H1 (cell line): ENCODE results near the gene SLC38A2. TPM values are rescaled to one million over a fixed set of nuclear protein-coding genes. Genes with fewer than 3 reads are reported as not detected.
A peak's percentile ranks its signal among the peaks of the same experiment; 100 is the strongest.

Experiments
- CTCF ChIA-PET: fragments of 300-600 bp; sonication (Branson Sonifier 250); formaldehyde crosslinking; loops from one replicate; lab custom pipeline; 2021; ENCODE audit not compliant: partially characterized antibody; lab: Charles Lee
- POLR2A ChIA-PET: fragments of 300-600 bp; sonication (Branson Sonifier 250); formaldehyde crosslinking; loops from one replicate; lab custom pipeline; 2021; ENCODE audit warnings: inconsistent platforms; ENCODE audit not compliant: partially characterized antibody; lab: Charles Lee
- DNase-seq, 2 experiments: peaks; one replicate each; pipeline versions ENCODE4 v3.0.0 to v3.0.0-alpha.2; 2010 to 2022; ENCODE audit warnings: low spot score in 2 of 2, low read depth in 1 of 2, mixed read lengths in 1 of 2
- FAIRE-seq: peaks from 2 replicates; lab custom pipeline; 2011; peaks lifted over from hg19 to GRCh38; lab: Jason Lieb, UNC
- H2AFZ ChIP-seq: 2 replicates; pipeline ENCODE4 v1.8.1; 2012; ENCODE audit warnings: low read length, inconsistent platforms
- H2AK5ac ChIP-seq: 2 replicates; pipeline ENCODE4 v1.6.1; 2013; ENCODE audit warnings: low read depth, low read length
- H2BK120ac ChIP-seq: replicated peaks from 2 replicates; pipeline ENCODE3; 2013; ENCODE audit warnings: low read depth, low read length, inconsistent platforms
- H2BK12ac ChIP-seq: 2 replicates; pipeline ENCODE4 v1.6.1; 2013; ENCODE audit warnings: low read depth, low read length
- H2BK15ac ChIP-seq: 2 replicates; pipeline ENCODE4 v1.6.1; 2013; ENCODE audit warnings: low read length
- H2BK20ac ChIP-seq: 2 replicates; pipeline ENCODE4 v1.6.1; 2013; ENCODE audit warnings: low read length
- H2BK5ac ChIP-seq: 2 replicates; pipeline ENCODE4 v1.6.1; 2013; ENCODE audit warnings: low read depth, low read length
- H3K14ac ChIP-seq: 2 replicates; pipeline ENCODE4 v1.6.1; 2013; ENCODE audit warnings: inconsistent platforms; ENCODE audit not compliant: insufficient read length
- H3K18ac ChIP-seq: 2 replicates; pipeline ENCODE4 v1.6.1; 2013; ENCODE audit warnings: low read length; ENCODE audit errors: extremely low read depth
- H3K23ac ChIP-seq: 2 replicates; pipeline ENCODE4 v1.6.1; 2013; ENCODE audit warnings: inconsistent platforms; ENCODE audit not compliant: insufficient read length
- H3K23me2 ChIP-seq: 2 replicates; pipeline ENCODE4 v1.6.1; 2013; ENCODE audit warnings: low read depth, low read length
- H3K27ac ChIP-seq: 2 replicates; pipeline ENCODE4 v1.6.1; 2011; ENCODE audit warnings: low read depth, low read length, inconsistent platforms
- H3K27me3 ChIP-seq, 4 experiments: replicated peaks in 1 of 4; 1 replicate in 1 of 4; 2 replicates in 3 of 4; pipeline versions ENCODE4 v1.6.1 to v1.8.1; 2011 to 2013; ENCODE audit warnings: low read length in 3 of 4, mild to moderate bottlenecking in 3 of 4, inconsistent platforms in 2 of 4, mixed read lengths in 2 of 4, moderate library complexity in 1 of 4; ENCODE audit not compliant: control insufficient read depth in 3 of 4, insufficient read depth in 3 of 4; ENCODE audit errors: extremely low read depth in 1 of 4
- H3K36me3 ChIP-seq, 4 experiments: 2 replicates each; pipeline versions ENCODE4 v1.6.1 to v1.8.1; 2011 to 2013; ENCODE audit warnings: mild to moderate bottlenecking in 4 of 4, low read length in 3 of 4, moderate library complexity in 2 of 4, control low read depth in 1 of 4, inconsistent platforms in 1 of 4; ENCODE audit not compliant: insufficient read depth in 4 of 4, control insufficient read depth in 2 of 4
- H3K4ac ChIP-seq: replicated peaks from 2 replicates; pipeline ENCODE3; 2013; ENCODE audit warnings: low read length, low read depth, mixed read lengths, inconsistent platforms; ENCODE audit not compliant: insufficient read length
- H3K4me1 ChIP-seq, 4 experiments: replicated peaks in 1 of 4; 1 replicate in 1 of 4; 2 replicates in 3 of 4; pipeline versions ENCODE4 v1.6.1 to v1.8.1; 2011 to 2013; ENCODE audit warnings: low read length in 3 of 4, inconsistent platforms in 2 of 4, mixed read lengths in 1 of 4; ENCODE audit not compliant: insufficient read depth in 4 of 4, control insufficient read depth in 3 of 4
- H3K4me2 ChIP-seq, 2 experiments: 2 replicates each; pipeline versions ENCODE4 v1.6.1 to v1.8.1; 2011 to 2013; ENCODE audit warnings: low read depth in 2 of 2, low read length in 2 of 2, control low read depth in 1 of 2, inconsistent platforms in 1 of 2, mild to moderate bottlenecking in 1 of 2; ENCODE audit not compliant: insufficient read depth in 1 of 2
- H3K4me3 ChIP-seq, 4 experiments: fragments of 200-600, 300-600 bp in 1 of 4; sonication (generic), shearing (Covaris generic), sonication (Bioruptor Twin) in 1 of 4; 2 replicates each; pipeline versions ENCODE4 v1.5.1 to v1.8.1; 2011 to 2016; ENCODE audit warnings: low read length in 4 of 4, low read depth in 3 of 4, control low read depth in 2 of 4, inconsistent platforms in 2 of 4, mild to moderate bottlenecking in 2 of 4, mixed read lengths in 1 of 4, moderate library complexity in 1 of 4; ENCODE audit not compliant: insufficient read depth in 2 of 4; ENCODE audit errors: extremely low read depth in 1 of 4
- H3K56ac ChIP-seq: replicated peaks from 2 replicates; pipeline ENCODE3; 2013; ENCODE audit warnings: low read depth, mild to moderate bottlenecking, mixed read lengths, low read length, inconsistent platforms; ENCODE audit not compliant: insufficient read length
- H3K79me1 ChIP-seq: 2 replicates; pipeline ENCODE4 v1.6.1; 2013; ENCODE audit warnings: low read depth, low read length, control low read depth
- H3K79me2 ChIP-seq, 2 experiments: 2 replicates each; pipeline versions ENCODE4 v1.6.1 to v1.8.1; 2012 to 2013; ENCODE audit warnings: low read length in 2 of 2, mild to moderate bottlenecking in 2 of 2, inconsistent platforms in 1 of 2; ENCODE audit not compliant: insufficient read depth in 2 of 2, control insufficient read depth in 1 of 2
- H3K9ac ChIP-seq, 4 experiments: replicated peaks in 1 of 4; 1 replicate in 1 of 4; 2 replicates in 3 of 4; pipeline versions ENCODE4 v1.6.1 to v1.8.1; 2011 to 2013; ENCODE audit warnings: low read depth in 3 of 4, low read length in 3 of 4, control low read depth in 2 of 4, mild to moderate bottlenecking in 2 of 4, moderate library complexity in 2 of 4, inconsistent platforms in 1 of 4; ENCODE audit errors: extremely low read depth in 1 of 4
- H3K9me3 ChIP-seq, 2 experiments: 2 replicates each; pipeline versions ENCODE4 v1.6.1 to v1.8.1; 2012 to 2013; ENCODE audit warnings: mild to moderate bottlenecking in 2 of 2, moderate library complexity in 2 of 2, control low read depth in 1 of 2, inconsistent platforms in 1 of 2, low read depth in 1 of 2, low read length in 1 of 2, mixed read lengths in 1 of 2; ENCODE audit not compliant: insufficient read depth in 2 of 2
- H4K20me1 ChIP-seq, 2 experiments: replicated peaks in 1 of 2; 2 replicates each; pipeline versions ENCODE3 to v1.8.1; 2011 to 2013; ENCODE audit warnings: inconsistent platforms in 2 of 2, low read length in 2 of 2, mild to moderate bottlenecking in 1 of 2; ENCODE audit not compliant: insufficient read depth in 2 of 2, control insufficient read depth in 1 of 2
- H4K5ac ChIP-seq: 2 replicates; pipeline ENCODE4 v1.6.1; 2013; ENCODE audit warnings: low read length, low read depth, mixed read lengths, inconsistent platforms; ENCODE audit not compliant: insufficient read length
- H4K8ac ChIP-seq: 2 replicates; pipeline ENCODE4 v1.8.0; 2013; ENCODE audit warnings: mild to moderate bottlenecking, moderate library complexity, low read length, inconsistent platforms; ENCODE audit not compliant: insufficient read depth; ENCODE audit errors: extremely low read depth
- H4K91ac ChIP-seq: replicated peaks from 2 replicates; pipeline ENCODE3; 2013; ENCODE audit warnings: low read length, mixed read lengths, inconsistent platforms; ENCODE audit not compliant: insufficient read length
- CBX5 ChIP-seq: fragments of 300-800, 300-1000 bp; sonication (generic); IDR thresholded peaks from 2 replicates; pipeline ENCODE4 v1.7.1; 2016; ENCODE audit warnings: antibody characterized with exemption, low read length, low read depth
- CHD1 ChIP-seq: IDR thresholded peaks from 2 replicates; pipeline ENCODE4 v1.6.1; 2012; ENCODE audit warnings: low read depth, low read length, improper control_type of control experiment
- POLR2A ChIP-seq, 2 experiments: IDR thresholded peaks; 1 replicate in 1 of 2; 2 replicates in 1 of 2; pipeline ENCODE4 v1.6.1; 2011; ENCODE audit warnings: low read depth in 2 of 2, low read length in 2 of 2, mild to moderate bottlenecking in 2 of 2; ENCODE audit errors: control extremely low read depth in 1 of 2
- SRF ChIP-seq: IDR thresholded peaks from 2 replicates; pipeline ENCODE4 v1.6.1; 2011; ENCODE audit warnings: mild to moderate bottlenecking, low read depth, low read length, moderate library complexity
- TCF12 ChIP-seq: IDR thresholded peaks from 2 replicates; pipeline ENCODE4 v1.6.1; 2011; ENCODE audit warnings: low read depth, mild to moderate bottlenecking, low read length
- WGBS, 2 experiments: shearing (Covaris generic) in 1 of 2; methylation state at CpG; one replicate each; pipeline versions ENCODE4 v1.1.6 to v1.1.7; 2013 to 2015; ENCODE audit warnings: low lambda C conversion rate in 2 of 2, mixed read lengths in 2 of 2, inconsistent platforms in 1 of 2, low coverage in 1 of 2, missing lambda C conversion rate in 1 of 2; ENCODE audit not compliant: insufficient replicate concordance in 2 of 2, insufficient coverage in 1 of 2, insufficient read length in 1 of 2; ENCODE audit errors: extremely low coverage in 1 of 2, missing lambda C conversion rate in 1 of 2; 5-methylcytosine and 5-hydroxymethylcytosine counted together
- polyA plus RNA-seq, 7 experiments: library from polyadenylated mRNA; depleted of rRNA in 3 of 7; stranded (reverse) in 5 of 7; unstranded in 2 of 7; fragments of >200 nt in 5 of 7; fragments of 200-250 nt in 2 of 7; gene quantifications; 1 replicate in 5 of 7; 2 replicates in 1 of 7; 4 replicates in 1 of 7; pipeline versions ENCODE4 v1.2.1 to v1.2.3, GENCODE V29; 2011 to 2013; ENCODE audit warnings: missing spikeins in 2 of 7, mixed read lengths in 2 of 7
- total RNA-seq: library from RNA; stranded (reverse); fragmentation: NEBNext Ultra II Directional; extraction: Animal tissue kit (Norgen Biotek cat#: 25700); gene quantifications from 2 replicates; pipeline ENCODE4 v1.2.1, GENCODE V29; 2021

SLC38A2 gene
- total and polyA plus RNA-seq, 2 of the 8 experiments (the other 6 are each of a cell fraction or from before 2014, with no cell fraction given) = 163 to 684 TPM

DNA sequence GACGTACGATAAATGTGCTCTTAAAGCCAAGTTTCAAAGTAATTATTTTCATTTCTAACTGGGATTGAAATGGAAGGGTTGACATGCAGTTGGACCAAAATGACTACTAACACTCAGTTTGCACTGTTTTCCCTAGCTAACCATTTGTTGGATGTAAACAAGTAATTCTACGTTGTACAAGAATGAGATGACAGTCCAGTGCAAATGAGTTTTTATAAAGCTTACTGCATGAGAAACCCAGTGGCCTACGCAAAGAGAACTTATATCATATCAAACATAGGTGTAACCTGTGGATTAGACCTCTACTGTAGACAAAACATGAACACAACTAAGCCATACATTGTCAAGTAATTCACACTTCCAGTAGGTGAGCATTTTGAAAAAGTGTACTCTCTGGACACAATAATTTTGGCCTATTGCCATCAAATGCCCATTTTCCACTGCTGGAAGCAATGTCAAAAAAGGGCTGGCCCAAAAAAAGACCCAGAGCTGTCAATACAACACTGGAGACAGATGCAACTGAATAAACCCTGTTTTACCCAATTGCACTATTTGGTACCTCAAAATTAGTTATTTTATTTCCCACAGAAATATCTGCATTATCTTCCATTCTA is 12.8 kb downstream of the SLC38A2 start:
- H4K5ac ChIP-seq = no peak overlapping the region
- peaks cover 10 to 15% of the 10 kb centered on the region in 2 experiments for H4K20me1 ChIP-seq
- CTCF ChIA-PET = interaction anchor here (1.2 kb wide), 1 partner anchor 91 kb away, joined by 3 read pairs; the partner anchor contains the start of gene SLC38A1
- no peak overlapping the region for H2BK20ac ChIP-seq
- no peaks in the 10 kb centered on the region for H3K9me3 ChIP-seq
- no peaks in the 10 kb centered on the region for H3K79me1 ChIP-seq
- H2AFZ ChIP-seq = no peak overlapping the region
- no peak overlapping the region for H2BK15ac ChIP-seq
- no peak overlapping the region for H3K27ac ChIP-seq
- H3K79me2 ChIP-seq = 0 out of 4 replicates have a peak, but pooled peaks cover 0 to 3% of the 10 kb centered on the region in 2 experiments
- no peak overlapping the region for H4K8ac ChIP-seq
- H3K56ac ChIP-seq = no peak overlapping the region
- no peaks in the 10 kb centered on the region for H3K27me3 ChIP-seq
- no peaks in the 10 kb centered on the region for H3K4me1 ChIP-seq
- no peak overlapping the region for H3K4ac ChIP-seq
- H3K23me2 ChIP-seq = no peaks in the 10 kb centered on the region
- no peak overlapping the region for H2BK120ac ChIP-seq
- no peak overlapping the region for H2BK12ac ChIP-seq
- DNase-seq (no peak), FAIRE-seq (no peak)
- H2AK5ac ChIP-seq = no peak overlapping the region
- no peak overlapping the region for H3K4me3 ChIP-seq
- H3K9ac ChIP-seq = no peak overlapping the region
- WGBS, 2 experiments = 95% methylated on average over 4 of the region's 4 CpGs; no CpG with 5 or more reads in 1 of the 2 experiments
- H3K18ac ChIP-seq = no peak overlapping the region
- TF ChIP-seq TCF12 (no peak), CHD1 (no peak), SRF (no peak), CBX5 (no peak), POLR2A (IDR thresholded peaks at IDR 0.05; ENCODE audit: control extremely low read depth in 1 of 2, low read depth in 2 of 2, low read length in 2 of 2) (peak in 1 of 2 experiments; percentile 10; a peak in 1 of 3 replicates)
- TF ChIP-seq, all 59 proteins: peak for 1
- POLR2A ChIA-PET = interaction anchor here (0.6 to 7.5 kb wide), 12 partner anchors 9 to 1188 kb away, joined by 3 to 263 read pairs (median 4); partner anchors contain the start of gene SLC38A2
- no peak overlapping the region for H3K4me2 ChIP-seq
- no peak overlapping the region for H3K23ac ChIP-seq
- peaks cover 32 to 64% (median 54%) of the 10 kb centered on the region in 4 experiments for H3K36me3 ChIP-seq
- H3K14ac ChIP-seq = no peak overlapping the region
- H2BK5ac ChIP-seq = no peak overlapping the region
- no peak overlapping the region for H4K91ac ChIP-seq
